Dermis microvascular lymphatic vessel endothelial cell (primary cell): Measurements from ENCODE around the gene ST3GAL6. TPM values are rescaled to one million over a fixed set of nuclear protein-coding genes. Genes with fewer than 3 reads are reported as not detected.

Source experiments
- DNase-seq, 2 donors: peaks; one replicate each; pipeline versions ENCODE4 v3.0.0 to v3.0.0-alpha.2; 2010; ENCODE audit warnings: low read depth in 2 of 2
- total RNA-seq: library from RNA; depleted of rRNA; stranded (reverse); fragments of >200 nt; gene quantifications from 2 replicates; pipeline ENCODE4 v1.2.1, GENCODE V29; 2014

ST3GAL6 gene
- total RNA-seq, 1 donor from 2014 or later: 7.2 TPM

DNA sequence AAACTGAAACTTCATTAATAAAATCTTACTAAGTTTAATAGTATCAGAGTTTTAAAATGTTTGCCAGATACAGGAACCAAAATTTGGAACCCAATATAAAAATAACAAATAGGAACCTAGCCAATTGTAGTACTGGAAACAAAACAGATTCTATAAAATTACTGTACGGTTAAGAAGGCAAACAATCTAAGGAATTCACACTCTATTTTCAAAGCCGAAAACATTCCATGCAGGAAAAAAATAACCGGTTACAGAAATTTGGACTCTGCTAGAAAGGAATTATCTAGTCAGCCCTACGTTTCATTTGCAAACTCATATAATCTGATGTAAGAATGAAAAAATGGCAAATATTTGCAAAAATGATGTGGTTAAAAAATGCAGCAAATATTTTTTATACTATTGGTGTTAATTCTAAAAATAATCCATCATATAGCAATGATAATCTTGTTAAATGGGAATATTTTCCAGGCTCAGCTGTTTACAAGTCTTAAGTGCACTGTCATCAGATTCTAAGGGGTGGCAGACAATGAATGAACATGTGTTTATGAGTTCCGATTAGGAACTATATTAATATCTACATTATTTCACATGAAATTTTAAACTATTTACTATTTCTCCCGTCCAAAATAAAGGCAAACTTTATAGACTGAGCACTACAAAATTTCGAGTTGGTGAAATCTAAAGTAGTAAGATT, 80.3 kb downstream of the ST3GAL6 start:
- DNase-seq: no peak

Other genes starting within 250 kb of the ST3GAL6 start
- 80.2 and 125 TPM in 2 replicates for gene CLDND1, start 240.4 kb upstream of the ST3GAL6 start, total RNA-seq
- gene GPR15, start 231.4 kb upstream of the ST3GAL6 start, total RNA-seq: not detected in 2 replicates
- gene CPOX, start 169.7 kb upstream of the ST3GAL6 start, total RNA-seq: 16.6 and 23.1 TPM in 2 replicates
- 19.4 and 21.7 TPM in 2 replicates for gene DCBLD2, start 138.4 kb downstream of the ST3GAL6 start, total RNA-seq